Liver (tissue), 3 donors: ENCODE data around the gene ACOXL.

Source experiments
- EGR1 ChIP-seq, 2 donors: IDR thresholded peaks; 2 replicates each; pipeline ENCODE4 v1.6.1; 2016 to 2018; ENCODE audit warnings: antibody characterized with exemption in 2 of 2, low read depth in 2 of 2
- HNF4A ChIP-seq, 2 donors: conservative IDR thresholded peaks; 2 replicates each; pipeline ENCODE4 v1.6.1; 2016; ENCODE audit warnings: antibody characterized with exemption in 2 of 2, mild to moderate bottlenecking in 2 of 2
- HNF4G ChIP-seq: IDR thresholded peaks from 2 replicates; pipeline ENCODE4 v1.6.1; 2016; ENCODE audit warnings: antibody characterized with exemption
- RAD21 ChIP-seq, 2 donors: IDR thresholded peaks; 2 replicates each; pipeline ENCODE4 v1.6.1; 2016; ENCODE audit warnings: antibody characterized with exemption in 2 of 2, mild to moderate bottlenecking in 2 of 2
- TAF1 ChIP-seq: conservative IDR thresholded peaks from 2 replicates; pipeline ENCODE4 v1.6.1; 2016; ENCODE audit warnings: antibody characterized with exemption, mild to moderate bottlenecking
- TF ChIP-seq, protein P1 (sequence below): IDR thresholded peaks from 2 replicates; pipeline ENCODE4 v1.6.1; 2016; ENCODE audit warnings: antibody characterized with exemption
- TF ChIP-seq, protein P2 (sequence below): fragments of 150-350 bp; IDR thresholded peaks from 2 replicates; pipeline ENCODE4 v1.5.1; 2017; ENCODE audit warnings: improper control_type of control experiment, low read depth, low read length; ENCODE audit not compliant: missing input control
- TF ChIP-seq, protein P3 (sequence below): IDR thresholded peaks from 2 replicates; pipeline ENCODE4 v1.6.1; 2016; ENCODE audit warnings: antibody characterized with exemption, mild to moderate bottlenecking
- donor health status: healthy.
- donor health status: healthy.

DNA sequence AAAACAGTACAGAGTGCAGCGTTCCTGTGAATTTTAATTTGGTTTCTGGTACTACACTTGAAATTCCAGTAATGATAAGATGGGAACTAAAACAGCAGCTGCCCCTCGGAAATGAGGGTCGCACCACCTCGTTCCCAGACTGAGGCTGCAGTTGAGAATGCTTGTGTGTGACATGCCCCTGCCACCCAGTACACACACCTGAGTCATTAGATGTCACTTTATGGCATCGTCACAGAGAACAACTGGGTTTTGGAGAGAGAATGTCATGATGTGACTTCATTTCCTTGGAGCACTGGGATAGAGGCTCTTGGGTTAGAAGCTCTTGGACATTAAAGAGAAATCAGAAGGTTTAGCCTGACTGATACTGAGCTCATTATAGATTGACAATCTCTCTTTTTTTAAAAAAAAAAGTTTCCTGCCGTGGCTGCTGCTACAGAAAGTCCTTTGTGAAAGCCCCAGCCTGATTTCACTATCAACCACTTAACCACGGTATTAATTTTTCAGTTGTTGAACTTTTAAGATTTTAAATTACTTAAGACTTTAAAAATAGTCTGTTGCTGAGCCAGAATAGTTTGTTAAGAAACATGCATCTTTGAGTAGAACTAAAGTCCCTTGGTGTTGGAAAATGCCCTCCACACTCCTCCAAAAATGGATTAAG, 412.9 kb downstream of the ACOXL start:
- TF ChIP-seq HNF4A (conservative IDR thresholded peaks at IDR 0.05) (no peak), HNF4G (no peak), TAF1 (no peak), EGR1 (IDR thresholded peaks at IDR 0.05; ENCODE audit: low read depth in 2 of 2) (no peak), RAD21 (IDR thresholded peaks at IDR 0.05) (no peak)
- TF ChIP-seq, protein P1, sequence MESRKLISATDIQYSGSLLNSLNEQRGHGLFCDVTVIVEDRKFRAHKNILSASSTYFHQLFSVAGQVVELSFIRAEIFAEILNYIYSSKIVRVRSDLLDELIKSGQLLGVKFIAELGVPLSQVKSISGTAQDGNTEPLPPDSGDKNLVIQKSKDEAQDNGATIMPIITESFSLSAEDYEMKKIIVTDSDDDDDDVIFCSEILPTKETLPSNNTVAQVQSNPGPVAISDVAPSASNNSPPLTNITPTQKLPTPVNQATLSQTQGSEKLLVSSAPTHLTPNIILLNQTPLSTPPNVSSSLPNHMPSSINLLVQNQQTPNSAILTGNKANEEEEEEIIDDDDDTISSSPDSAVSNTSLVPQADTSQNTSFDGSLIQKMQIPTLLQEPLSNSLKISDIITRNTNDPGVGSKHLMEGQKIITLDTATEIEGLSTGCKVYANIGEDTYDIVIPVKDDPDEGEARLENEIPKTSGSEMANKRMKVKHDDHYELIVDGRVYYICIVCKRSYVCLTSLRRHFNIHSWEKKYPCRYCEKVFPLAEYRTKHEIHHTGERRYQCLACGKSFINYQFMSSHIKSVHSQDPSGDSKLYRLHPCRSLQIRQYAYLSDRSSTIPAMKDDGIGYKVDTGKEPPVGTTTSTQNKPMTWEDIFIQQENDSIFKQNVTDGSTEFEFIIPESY = no peak
- TF ChIP-seq, protein P2, sequence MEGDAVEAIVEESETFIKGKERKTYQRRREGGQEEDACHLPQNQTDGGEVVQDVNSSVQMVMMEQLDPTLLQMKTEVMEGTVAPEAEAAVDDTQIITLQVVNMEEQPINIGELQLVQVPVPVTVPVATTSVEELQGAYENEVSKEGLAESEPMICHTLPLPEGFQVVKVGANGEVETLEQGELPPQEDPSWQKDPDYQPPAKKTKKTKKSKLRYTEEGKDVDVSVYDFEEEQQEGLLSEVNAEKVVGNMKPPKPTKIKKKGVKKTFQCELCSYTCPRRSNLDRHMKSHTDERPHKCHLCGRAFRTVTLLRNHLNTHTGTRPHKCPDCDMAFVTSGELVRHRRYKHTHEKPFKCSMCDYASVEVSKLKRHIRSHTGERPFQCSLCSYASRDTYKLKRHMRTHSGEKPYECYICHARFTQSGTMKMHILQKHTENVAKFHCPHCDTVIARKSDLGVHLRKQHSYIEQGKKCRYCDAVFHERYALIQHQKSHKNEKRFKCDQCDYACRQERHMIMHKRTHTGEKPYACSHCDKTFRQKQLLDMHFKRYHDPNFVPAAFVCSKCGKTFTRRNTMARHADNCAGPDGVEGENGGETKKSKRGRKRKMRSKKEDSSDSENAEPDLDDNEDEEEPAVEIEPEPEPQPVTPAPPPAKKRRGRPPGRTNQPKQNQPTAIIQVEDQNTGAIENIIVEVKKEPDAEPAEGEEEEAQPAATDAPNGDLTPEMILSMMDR = no peak
- TF ChIP-seq, protein P3, sequence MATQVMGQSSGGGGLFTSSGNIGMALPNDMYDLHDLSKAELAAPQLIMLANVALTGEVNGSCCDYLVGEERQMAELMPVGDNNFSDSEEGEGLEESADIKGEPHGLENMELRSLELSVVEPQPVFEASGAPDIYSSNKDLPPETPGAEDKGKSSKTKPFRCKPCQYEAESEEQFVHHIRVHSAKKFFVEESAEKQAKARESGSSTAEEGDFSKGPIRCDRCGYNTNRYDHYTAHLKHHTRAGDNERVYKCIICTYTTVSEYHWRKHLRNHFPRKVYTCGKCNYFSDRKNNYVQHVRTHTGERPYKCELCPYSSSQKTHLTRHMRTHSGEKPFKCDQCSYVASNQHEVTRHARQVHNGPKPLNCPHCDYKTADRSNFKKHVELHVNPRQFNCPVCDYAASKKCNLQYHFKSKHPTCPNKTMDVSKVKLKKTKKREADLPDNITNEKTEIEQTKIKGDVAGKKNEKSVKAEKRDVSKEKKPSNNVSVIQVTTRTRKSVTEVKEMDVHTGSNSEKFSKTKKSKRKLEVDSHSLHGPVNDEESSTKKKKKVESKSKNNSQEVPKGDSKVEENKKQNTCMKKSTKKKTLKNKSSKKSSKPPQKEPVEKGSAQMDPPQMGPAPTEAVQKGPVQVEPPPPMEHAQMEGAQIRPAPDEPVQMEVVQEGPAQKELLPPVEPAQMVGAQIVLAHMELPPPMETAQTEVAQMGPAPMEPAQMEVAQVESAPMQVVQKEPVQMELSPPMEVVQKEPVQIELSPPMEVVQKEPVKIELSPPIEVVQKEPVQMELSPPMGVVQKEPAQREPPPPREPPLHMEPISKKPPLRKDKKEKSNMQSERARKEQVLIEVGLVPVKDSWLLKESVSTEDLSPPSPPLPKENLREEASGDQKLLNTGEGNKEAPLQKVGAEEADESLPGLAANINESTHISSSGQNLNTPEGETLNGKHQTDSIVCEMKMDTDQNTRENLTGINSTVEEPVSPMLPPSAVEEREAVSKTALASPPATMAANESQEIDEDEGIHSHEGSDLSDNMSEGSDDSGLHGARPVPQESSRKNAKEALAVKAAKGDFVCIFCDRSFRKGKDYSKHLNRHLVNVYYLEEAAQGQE = no peak
